ENCODE measurements around the gene POLR1B. TPM values are rescaled to one million over a fixed set of nuclear protein-coding genes. Genes with fewer than 3 reads are reported as not detected.

Gene POLR1B
- total and polyA plus RNA-seq, 4 donors = 6.5 to 23.8 (median 10.8) TPM

- DNase-seq (ENCODE audit: low spot score) = no peak
- TF ChIP-seq EGR1 (IDR thresholded peaks at IDR 0.05; ENCODE audit: low read depth in 2 of 2) (no peak), CTCF (IDR thresholded peaks at IDR 0.05; ENCODE audit: low read depth, low read length, missing input control) (no peak), HNF4G (IDR thresholded peaks at IDR 0.05) (no peak), YY1 (IDR thresholded peaks at IDR 0.05) (no peak), SP1 (IDR thresholded peaks at IDR 0.05) (no peak), ZBTB33 (IDR thresholded peaks at IDR 0.05) (no peak), RAD21 (IDR thresholded peaks at IDR 0.05) (no peak), GABPA (IDR thresholded peaks at IDR 0.05 in 1 of 2, conservative IDR thresholded peaks at IDR 0.05 in 1 of 2) (no peak), JUND (IDR thresholded peaks at IDR 0.05) (no peak), HNF4A (conservative IDR thresholded peaks at IDR 0.05) (no peak), FOXA2 (IDR thresholded peaks at IDR 0.05) (no peak), FOXA1 (IDR thresholded peaks at IDR 0.05) (no peak), NR2F2 (IDR thresholded peaks at IDR 0.05) (no peak), REST (IDR thresholded peaks at IDR 0.05) (no peak), RXRA (IDR thresholded peaks at IDR 0.05) (no peak), MAX (IDR thresholded peaks at IDR 0.05) (no peak), ATF3 (IDR thresholded peaks at IDR 0.05) (no peak), TAF1 (conservative IDR thresholded peaks at IDR 0.05) (no peak)
- Histone ChIP-seq H3K36me3 (ENCODE audit: control insufficient read depth in 4 of 4, insufficient read depth in 3 of 4, low read depth in 1 of 4, low read length in 3 of 4) (peaks cover 10 to 35% (median 26%) of the 10 kb centered on the region in 4 donors), H3K9ac (ENCODE audit: low read depth in 1 of 2, low read length in 2 of 2) (no peak overlapping the region), H3K9me3 (ENCODE audit: control insufficient read depth in 4 of 4, low read length in 3 of 4) (no peaks in the 10 kb centered on the region), H3K4me1 (ENCODE audit: control insufficient read depth in 4 of 4, insufficient read depth in 4 of 4, low read length in 3 of 4) (peaks cover 2 to 4% (median 3%) of the 10 kb centered on the region in 4 donors), H3K27ac (ENCODE audit: low read depth in 1 of 2, low read length in 2 of 2) (no peak overlapping the region), H3K4me3 (ENCODE audit: low read depth in 1 of 3, low read length in 3 of 3) (no peak overlapping the region), H3K27me3 (ENCODE audit: control insufficient read depth in 4 of 4, insufficient read depth in 4 of 4, low read length in 3 of 4) (no peaks in the 10 kb centered on the region)
- 77% methylated on average over 5 of the region's 5 CpGs for WGBS
These were observed 35.5 kb downstream of the POLR1B start for GRCh38 chr2:112577756-112578155.
